Endodermal cell (in vitro differentiated cells): ENCODE results near the gene LRGUK. TPM values are rescaled to one million over a fixed set of nuclear protein-coding genes. Genes with fewer than 3 reads are reported as not detected.

Experiments
- DNase-seq: peaks from one replicate; pipeline ENCODE4 v3.0.0-alpha.2; 2017
- H3K27ac ChIP-seq: 2 replicates; pipeline ENCODE4 v1.5.1; 2013; ENCODE audit warnings: mild to moderate bottlenecking, low read depth, low read length, moderate library complexity
- H3K27me3 ChIP-seq: 2 replicates; pipeline ENCODE4 v1.6.1; 2013; ENCODE audit warnings: mild to moderate bottlenecking, low read length, moderate library complexity; ENCODE audit not compliant: insufficient read depth, control insufficient read depth, poor library complexity, severe bottlenecking
- H3K36me3 ChIP-seq: 2 replicates; pipeline ENCODE4 v1.7.0; 2013; ENCODE audit warnings: mild to moderate bottlenecking, low read length, moderate library complexity; ENCODE audit not compliant: control insufficient read depth, insufficient read depth
- H3K4me1 ChIP-seq: one replicate; pipeline ENCODE4 v1.7.0; 2013; ENCODE audit warnings: low read length; ENCODE audit not compliant: control insufficient read depth, insufficient read depth
- H3K4me3 ChIP-seq: 2 replicates; pipeline ENCODE4 v1.5.1; 2013; ENCODE audit warnings: mild to moderate bottlenecking, low read length, moderate library complexity
- H3K9ac ChIP-seq: 2 replicates; pipeline ENCODE4 v1.6.1; 2013; ENCODE audit warnings: mild to moderate bottlenecking, low read length, moderate library complexity; ENCODE audit not compliant: poor library complexity, severe bottlenecking; ENCODE audit errors: extremely low read depth
- H3K9me3 ChIP-seq: 2 replicates; pipeline ENCODE4 v1.6.1; 2013; ENCODE audit warnings: mild to moderate bottlenecking, low read length, moderate library complexity; ENCODE audit not compliant: control insufficient read depth
- H3K27ac Mint-ChIP-seq: 2 replicates; pipeline ENCODE4 v1.8.0; 2020; ENCODE audit warnings: mixed read lengths
- H3K27me3 Mint-ChIP-seq: 2 replicates; pipeline ENCODE4 v1.8.0; 2021; ENCODE audit warnings: mild to moderate bottlenecking, mixed read lengths; ENCODE audit not compliant: insufficient read depth
- H3K36me3 Mint-ChIP-seq: 2 replicates; pipeline ENCODE4 v1.8.0; 2020; ENCODE audit warnings: low read depth, mixed read lengths
- H3K4me1 Mint-ChIP-seq: 2 replicates; pipeline ENCODE4 v1.8.0; 2020; ENCODE audit warnings: mixed read lengths
- H3K4me3 Mint-ChIP-seq: 2 replicates; pipeline ENCODE4 v1.8.0; 2020; ENCODE audit warnings: mild to moderate bottlenecking, moderate library complexity, mixed read lengths
- H3K9me3 Mint-ChIP-seq: 2 replicates; pipeline ENCODE4 v1.8.0; 2020; ENCODE audit warnings: mild to moderate bottlenecking, mixed read lengths
- WGBS, 2 experiments: methylation state at CpG; one replicate each; pipeline versions ENCODE4 v1.1.5 to v1.1.7; 2013; ENCODE audit warnings: missing lambda C conversion rate in 2 of 2, mixed read lengths in 1 of 2; ENCODE audit not compliant: insufficient coverage in 1 of 2, insufficient read length in 1 of 2; 5-methylcytosine and 5-hydroxymethylcytosine counted together
- total RNA-seq, 2 donors: library from RNA; stranded (reverse); fragmentation: NEBNext Ultra II Directional in 1 of 2; extraction: Animal tissue kit (Norgen Biotek cat#: 25700) in 1 of 2; gene quantifications; 2 replicates in 1 of 2; 3 replicates in 1 of 2; pipeline ENCODE4 v1.2.1, GENCODE V29; 2021
- TF ChIP-seq, protein P1 (sequence below): fragments of 200-600 bp; sonication (generic); conservative IDR thresholded peaks from 2 replicates; pipeline ENCODE4 v1.5.0; 2021; ENCODE audit warnings: antibody characterized with exemption, mild to moderate bottlenecking

LRGUK gene
- total RNA-seq, 2 donors from 2014 or later, result 0.89 to 1.3 TPM

GRCh38 chr7:134089446-134089845 lies 37.7 kb upstream of the LRGUK start:
- Mint-ChIP-seq H3K36me3 (peaks cover 21% of the 10 kb centered on the region), H3K9me3 (peaks cover 95% of the 10 kb centered on the region), H3K4me1 (no peaks in the 10 kb centered on the region), H3K27me3 (no peaks in the 10 kb centered on the region), H3K4me3 (no peak overlapping the region), H3K27ac (no peak overlapping the region)
- Histone ChIP-seq H3K27ac (no peak overlapping the region), H3K27me3 (no peaks in the 10 kb centered on the region), H3K4me3 (peak overlapping the region; percentile 52), H3K36me3 (no peaks in the 10 kb centered on the region), H3K4me1 (no peaks in the 10 kb centered on the region), H3K9me3 (peaks cover 81% of the 10 kb centered on the region), H3K9ac (no peak overlapping the region)
- TF ChIP-seq, protein P1, sequence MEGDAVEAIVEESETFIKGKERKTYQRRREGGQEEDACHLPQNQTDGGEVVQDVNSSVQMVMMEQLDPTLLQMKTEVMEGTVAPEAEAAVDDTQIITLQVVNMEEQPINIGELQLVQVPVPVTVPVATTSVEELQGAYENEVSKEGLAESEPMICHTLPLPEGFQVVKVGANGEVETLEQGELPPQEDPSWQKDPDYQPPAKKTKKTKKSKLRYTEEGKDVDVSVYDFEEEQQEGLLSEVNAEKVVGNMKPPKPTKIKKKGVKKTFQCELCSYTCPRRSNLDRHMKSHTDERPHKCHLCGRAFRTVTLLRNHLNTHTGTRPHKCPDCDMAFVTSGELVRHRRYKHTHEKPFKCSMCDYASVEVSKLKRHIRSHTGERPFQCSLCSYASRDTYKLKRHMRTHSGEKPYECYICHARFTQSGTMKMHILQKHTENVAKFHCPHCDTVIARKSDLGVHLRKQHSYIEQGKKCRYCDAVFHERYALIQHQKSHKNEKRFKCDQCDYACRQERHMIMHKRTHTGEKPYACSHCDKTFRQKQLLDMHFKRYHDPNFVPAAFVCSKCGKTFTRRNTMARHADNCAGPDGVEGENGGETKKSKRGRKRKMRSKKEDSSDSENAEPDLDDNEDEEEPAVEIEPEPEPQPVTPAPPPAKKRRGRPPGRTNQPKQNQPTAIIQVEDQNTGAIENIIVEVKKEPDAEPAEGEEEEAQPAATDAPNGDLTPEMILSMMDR, result no peak
- DNase-seq, result no peak
- WGBS, 2 experiments, result 61 to 93% methylated on average over 3 to 4 of the region's 4 CpGs

- H3K27ac ChIP-seq, result no peak overlapping the region
- H3K9me3 Mint-ChIP-seq, result peaks cover 40% of the 10 kb centered on the region
- 85 to 90% methylated on average over 2 to 4 of the region's 4 CpGs for WGBS, 2 experiments
Measured at GRCh38 chr7:134098072-134098471, 29.1 kb upstream of the LRGUK start.

GRCh38 chr7:134101716-134102115 lies 25.4 kb upstream of the LRGUK start:
- Histone ChIP-seq H3K4me3 (no peak overlapping the region), H3K27me3 (no peaks in the 10 kb centered on the region), H3K9me3 (no peaks in the 10 kb centered on the region), H3K36me3 (no peaks in the 10 kb centered on the region), H3K9ac (no peak overlapping the region), H3K27ac (no peak overlapping the region), H3K4me1 (no peaks in the 10 kb centered on the region)
- no peak overlapping the region for H3K4me3 Mint-ChIP-seq
- no peaks in the 10 kb centered on the region for H3K4me1 Mint-ChIP-seq
- H3K36me3 Mint-ChIP-seq, result no peaks in the 10 kb centered on the region
- no peak overlapping the region for H3K27ac Mint-ChIP-seq
- no peak for DNase-seq
- 96% methylated on average over 3 of the region's 3 CpGs; no CpG with 5 or more reads in 1 of the 2 experiments for WGBS, 2 experiments
- TF ChIP-seq, protein P1, result no peak
- no peaks in the 10 kb centered on the region for H3K27me3 Mint-ChIP-seq
- H3K9me3 Mint-ChIP-seq, result peaks cover 8% of the 10 kb centered on the region

More at GRCh38 chr7:134098072-134098471, 29.1 kb upstream of the LRGUK start:
- Mint-ChIP-seq H3K4me3 (no peak overlapping the region), H3K36me3 (peaks cover 2% of the 10 kb centered on the region), H3K4me1 (no peaks in the 10 kb centered on the region), H3K27me3 (no peaks in the 10 kb centered on the region), H3K27ac (no peak overlapping the region)
- Histone ChIP-seq H3K27me3 (no peaks in the 10 kb centered on the region), H3K9me3 (peaks cover 20% of the 10 kb centered on the region), H3K4me3 (no peak overlapping the region), H3K36me3 (no peaks in the 10 kb centered on the region), H3K4me1 (no peaks in the 10 kb centered on the region), H3K9ac (no peak overlapping the region)
- TF ChIP-seq, protein P1, result no peak
- DNase-seq, result no peak
